ENCODE data around the gene IGSF22. TPM values are rescaled to one million over a fixed set of nuclear protein-coding genes. Genes with fewer than 3 reads are reported as not detected.

IGSF22 gene
- total and polyA plus RNA-seq, 2 of the 13 experiments (the other 11 are each of a cell fraction or from before 2014, with no cell fraction given): not detected

- H3K36me3 ChIP-seq (replicated peaks in 1 of 2; ENCODE audit: control insufficient read depth in 1 of 2, insufficient read depth in 2 of 2, low read length in 2 of 2): no peaks in the 10 kb centered on the region
- H3K79me2 ChIP-seq (ENCODE audit: insufficient read depth, low read length): no peaks in the 10 kb centered on the region
- ATAC-seq: no peak
- no TSS peak for BruUV-seq (replicated peaks)
- no peak for DNase-seq (ENCODE audit: low spot score)
- H3K4me1 ChIP-seq (ENCODE audit: insufficient read depth, low read length): peaks cover 16% of the 10 kb centered on the region
- H4K20me1 ChIP-seq (ENCODE audit: insufficient read depth, low read length): no peaks in the 10 kb centered on the region
- no peak overlapping the region for H3K4me2 ChIP-seq (ENCODE audit: low read depth, low read length)
- H3K9me3 ChIP-seq (ENCODE audit: low read length): no peaks in the 10 kb centered on the region
- in situ Hi-C loops (cut with HindIII; ENCODE audit: extremely low pct_ligation_motif_present, low pct_unique_long_range_greater_than_20kb): no loop called here
- H3K27ac ChIP-seq (ENCODE audit: extremely low read length, insufficient read depth, low read length): no peak overlapping the region
- WGBS (ENCODE audit: low lambda C conversion rate): 8% methylated on average over 2 of the region's 2 CpGs
- CTCF ChIA-PET (ENCODE audit: low intra/inter-chr PET ratio, low total read pairs): no interaction called here
- no peak overlapping the region for H3K9ac ChIP-seq (ENCODE audit: insufficient read depth, low read depth, low read length)
- H2AFZ ChIP-seq (ENCODE audit: low read length): no peak overlapping the region
- no peak for FAIRE-seq
- H3K27me3 ChIP-seq (ENCODE audit: control insufficient read depth in 1 of 2, insufficient read depth in 2 of 2, low read length in 2 of 2): peaks cover 2 to 33% of the 10 kb centered on the region in 2 experiments; a peak in 2 of 5 replicates
- TF ChIP-seq ZNF597 (CRISPR knock-in tag; IDR thresholded peaks at IDR 0.05) (no peak), HDAC1 (CRISPR knock-in tag; IDR thresholded peaks at IDR 0.05) (no peak), ZNF124 (CRISPR knock-in tag; IDR thresholded peaks at IDR 0.05) (no peak), MAFK (conservative IDR thresholded peaks at IDR 0.05 in 1 of 2, IDR thresholded peaks at IDR 0.05 in 1 of 2; ENCODE audit: low read length in 2 of 2) (peak; percentile 40 to 79; a peak in 3 of 4 replicates), TEAD3 (CRISPR knock-in tag; optimal IDR thresholded peaks at IDR 0.05; ENCODE audit: borderline replicate concordance) (no peak), NFE2L1 (CRISPR knock-in tag; IDR thresholded peaks at IDR 0.05; ENCODE audit: borderline replicate concordance) (no peak), MXD1 (CRISPR knock-in tag; IDR thresholded peaks at IDR 0.05) (no peak), MAFF (IDR thresholded peaks at IDR 0.05; ENCODE audit: low read depth, low read length) (peak; percentile 60), ZNF891 (CRISPR knock-in tag; IDR thresholded peaks at IDR 0.05) (no peak)
- H3K4me3 ChIP-seq (replicated peaks in 1 of 3; ENCODE audit: insufficient read depth in 1 of 3, low read depth in 2 of 3, low read length in 3 of 3): no peak overlapping the region
- POLR2A ChIA-PET: no interaction called here
- intact Hi-C loops (cut with micrococcal nuclease; ENCODE audit: unreplicated experiment): no loop called here
Observed at GRCh38 chr11:18696638-18697225, 29.3 kb downstream of the IGSF22 start.

Measured in HepG2 (cell line).